ENCODE results near the gene CCS. TPM values are rescaled to one million over a fixed set of nuclear protein-coding genes. Genes with fewer than 3 reads are reported as not detected.
A peak's percentile ranks its signal among the peaks of the same experiment; 100 is the strongest.
"Not testable (repeated sequence)": the region's sequence is repeated elsewhere in the genome, so short reads cannot be mapped to it uniquely, and the experiment has no call there.

Gene CCS
- total and polyA plus RNA-seq, 2 experiments from 2014 or later: 86.6 to 117 TPM

- Histone ChIP-seq H3K4me3 (no peak overlapping the region), H3K4me1 (ENCODE audit: low read depth) (peaks cover 3% of the 10 kb centered on the region), H3K36me3 (peaks cover 12% of the 10 kb centered on the region), H3K27ac (no peak overlapping the region), H3K9me3 (ENCODE audit: low read depth) (no peaks in the 10 kb centered on the region), H3K27me3 (no peaks in the 10 kb centered on the region)
- no peak for DNase-seq (ENCODE audit: low read depth in 1 of 2, low spot score in 1 of 2)
- no peak for TF ChIP-seq CTCF (IDR thresholded peaks at IDR 0.05; ENCODE audit: low read depth, low read length)
Observed at GRCh38 chr11:66598993-66599392, 6.0 kb downstream of the CCS start.

GRCh38 chr11:66600219-66600618, 7.2 kb downstream of the CCS start:
- no peak for DNase-seq (ENCODE audit: low read depth in 1 of 2, low spot score in 1 of 2)
- TF ChIP-seq CTCF (IDR thresholded peaks at IDR 0.05; ENCODE audit: low read depth, low read length): no peak
- H3K4me1 ChIP-seq (ENCODE audit: low read depth): no peaks in the 10 kb centered on the region

GRCh38 chr11:66600631-66601233, 7.7 kb downstream of the CCS start:
- TF ChIP-seq CTCF (IDR thresholded peaks at IDR 0.05; ENCODE audit: low read depth, low read length): no peak
- DNase-seq (ENCODE audit: low read depth in 1 of 2, low spot score in 1 of 2): peak in 1 of 2 donors; percentile 61
- Histone ChIP-seq H3K4me1 (ENCODE audit: low read depth) (no peaks in the 10 kb centered on the region), H3K27ac (no peak overlapping the region), H3K27me3 (no peaks in the 10 kb centered on the region), H3K4me3 (no peak overlapping the region), H3K9me3 (ENCODE audit: low read depth) (no peaks in the 10 kb centered on the region), H3K36me3 (peaks cover 17% of the 10 kb centered on the region)

More at GRCh38 chr11:66600219-66600618, 7.2 kb downstream of the CCS start:
- Histone ChIP-seq H3K27ac (no peak overlapping the region), H3K9me3 (ENCODE audit: low read depth) (no peaks in the 10 kb centered on the region), H3K4me3 (no peak overlapping the region), H3K36me3 (peaks cover 14% of the 10 kb centered on the region), H3K27me3 (no peaks in the 10 kb centered on the region)

GRCh38 chr11:66603072-66603471, 10.1 kb downstream of the CCS start:
- H3K9me3 ChIP-seq (ENCODE audit: low read depth): no peaks in the 10 kb centered on the region
- no peaks in the 10 kb centered on the region for H3K27me3 ChIP-seq
- H3K36me3 ChIP-seq: peaks cover 21% of the 10 kb centered on the region
- DNase-seq (ENCODE audit: low read depth in 1 of 2, low spot score in 1 of 2): no peak
- no peaks in the 10 kb centered on the region for H3K4me1 ChIP-seq (ENCODE audit: low read depth)
- no peak overlapping the region for H3K4me3 ChIP-seq
- H3K27ac ChIP-seq: no peak overlapping the region
- no peak for TF ChIP-seq CTCF (IDR thresholded peaks at IDR 0.05; ENCODE audit: low read depth, low read length)

- Histone ChIP-seq H3K4me3 (no peak overlapping the region), H3K9me3 (ENCODE audit: low read depth) (no peaks in the 10 kb centered on the region), H3K36me3 (peaks cover 18% of the 10 kb centered on the region), H3K27me3 (no peaks in the 10 kb centered on the region), H3K27ac (no peak overlapping the region), H3K4me1 (ENCODE audit: low read depth) (no peaks in the 10 kb centered on the region)
- no peak for DNase-seq (ENCODE audit: low read depth in 1 of 2, low spot score in 1 of 2)
- no peak for TF ChIP-seq CTCF (IDR thresholded peaks at IDR 0.05; ENCODE audit: low read depth, low read length)
Observed at GRCh38 chr11:66604155-66604554, 11.2 kb downstream of the CCS start.

DNA sequence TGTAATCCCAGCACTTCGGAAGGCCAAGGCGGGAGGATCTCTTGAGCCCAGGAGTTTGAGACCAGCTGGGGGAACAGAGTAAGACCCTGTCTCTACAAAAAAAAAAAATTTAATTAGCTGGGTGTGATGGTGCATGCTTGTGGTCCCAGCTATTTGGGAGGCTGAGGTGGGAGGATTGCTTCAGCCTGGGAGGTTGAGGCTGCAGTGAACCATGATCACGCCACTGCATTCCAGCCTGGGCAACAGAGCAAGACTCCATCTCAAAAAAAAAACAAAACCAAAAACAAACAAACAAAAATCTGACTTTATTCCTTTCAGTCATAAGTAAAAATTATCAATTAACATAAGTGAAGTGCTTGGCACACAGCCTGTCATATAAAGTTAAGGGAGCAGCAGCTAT, 13.6 kb downstream of the CCS start:
- H3K36me3 ChIP-seq; H3K4me3 ChIP-seq; H3K9me3 ChIP-seq (ENCODE audit: low read depth); H3K4me1 ChIP-seq (ENCODE audit: low read depth); H3K27me3 ChIP-seq; DNase-seq (ENCODE audit: low read depth in 1 of 2, low spot score in 1 of 2); H3K27ac ChIP-seq: not testable (repeated sequence)

Data from cardiac muscle cell (in vitro differentiated cells and primary cell).